ENCODE data around the gene COA4. TPM values are rescaled to one million over a fixed set of nuclear protein-coding genes. Genes with fewer than 3 reads are reported as not detected.

Gene COA4
- total RNA-seq, 4 donors from 2014 or later = 42.9 to 106 (median 87.8) TPM

DNA sequence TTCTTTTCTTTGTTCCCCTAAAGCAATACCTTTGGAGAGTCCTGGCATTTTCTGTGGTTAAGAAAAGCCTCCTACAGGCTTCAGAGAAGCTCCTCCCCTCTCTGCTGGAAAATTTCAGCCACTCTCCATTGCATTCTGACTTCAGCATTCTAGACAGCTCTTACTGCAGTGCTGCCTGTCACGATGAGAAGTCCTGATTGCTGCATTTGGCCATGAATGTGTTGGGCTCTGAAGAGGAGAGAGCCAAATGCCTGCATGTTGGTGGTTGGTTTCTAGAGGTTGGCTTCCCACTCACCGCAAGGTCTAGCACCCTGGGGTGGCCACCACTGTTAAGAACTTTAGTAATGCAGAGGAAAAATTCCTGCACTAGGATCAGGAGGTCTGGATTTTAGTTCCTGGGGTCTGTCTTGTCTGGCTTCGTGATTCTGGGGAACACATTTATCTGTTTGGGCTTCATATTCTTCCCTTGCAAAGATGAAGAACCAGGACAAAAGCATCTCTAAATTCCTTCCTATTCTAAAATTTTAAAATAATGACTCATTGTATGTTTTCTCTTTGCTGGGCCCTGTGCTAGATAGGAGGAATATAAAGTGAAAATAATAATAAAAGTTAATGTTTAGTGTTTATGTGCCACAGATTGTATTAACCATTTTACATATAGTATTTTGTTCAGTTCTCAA, 38.1 kb downstream of the COA4 start:
- no peak for DNase-seq
- Histone ChIP-seq H3K27me3 (no peaks in the 10 kb centered on the region), H3K36me3 (peaks cover 0 to 12% (median 0%) of the 10 kb centered on the region in 3 donors), H3K4me3 (no peak overlapping the region), H3K9me3 (no peaks in the 10 kb centered on the region), H3K27ac (no peak overlapping the region), H3K4me1 (no peaks in the 10 kb centered on the region)
- no peak for TF ChIP-seq POLR2A (IDR thresholded peaks at IDR 0.05)
- TF ChIP-seq, protein P1, sequence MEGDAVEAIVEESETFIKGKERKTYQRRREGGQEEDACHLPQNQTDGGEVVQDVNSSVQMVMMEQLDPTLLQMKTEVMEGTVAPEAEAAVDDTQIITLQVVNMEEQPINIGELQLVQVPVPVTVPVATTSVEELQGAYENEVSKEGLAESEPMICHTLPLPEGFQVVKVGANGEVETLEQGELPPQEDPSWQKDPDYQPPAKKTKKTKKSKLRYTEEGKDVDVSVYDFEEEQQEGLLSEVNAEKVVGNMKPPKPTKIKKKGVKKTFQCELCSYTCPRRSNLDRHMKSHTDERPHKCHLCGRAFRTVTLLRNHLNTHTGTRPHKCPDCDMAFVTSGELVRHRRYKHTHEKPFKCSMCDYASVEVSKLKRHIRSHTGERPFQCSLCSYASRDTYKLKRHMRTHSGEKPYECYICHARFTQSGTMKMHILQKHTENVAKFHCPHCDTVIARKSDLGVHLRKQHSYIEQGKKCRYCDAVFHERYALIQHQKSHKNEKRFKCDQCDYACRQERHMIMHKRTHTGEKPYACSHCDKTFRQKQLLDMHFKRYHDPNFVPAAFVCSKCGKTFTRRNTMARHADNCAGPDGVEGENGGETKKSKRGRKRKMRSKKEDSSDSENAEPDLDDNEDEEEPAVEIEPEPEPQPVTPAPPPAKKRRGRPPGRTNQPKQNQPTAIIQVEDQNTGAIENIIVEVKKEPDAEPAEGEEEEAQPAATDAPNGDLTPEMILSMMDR (IDR thresholded peaks at IDR 0.05) = no peak

DNA sequence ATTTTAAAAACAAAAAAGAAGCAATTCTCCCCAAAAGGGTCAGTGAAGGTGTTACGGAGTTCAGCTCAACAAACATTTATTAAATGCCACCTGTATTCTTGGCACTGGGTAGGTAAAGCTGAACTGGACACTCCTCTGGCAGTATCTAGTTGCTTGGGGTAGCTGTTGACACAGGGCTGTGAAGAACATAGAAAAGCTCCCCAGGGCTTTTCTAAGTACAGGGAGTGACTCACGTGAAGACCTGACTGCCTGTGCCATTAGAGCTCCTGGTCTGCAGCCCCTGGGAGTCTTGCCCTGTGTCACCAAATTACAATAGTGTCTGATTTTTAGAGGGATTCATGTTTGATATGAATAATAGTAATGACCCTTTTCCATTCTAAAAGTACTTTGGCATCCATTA, 43.6 kb downstream of the COA4 start:
- DNase-seq = no peak
- H3K27ac ChIP-seq = no peak overlapping the region
- no peak overlapping the region for H3K4me3 ChIP-seq
- H3K36me3 ChIP-seq = peaks cover 0 to 29% (median 0%) of the 10 kb centered on the region in 3 donors
- H3K27me3 ChIP-seq = no peaks in the 10 kb centered on the region
- H3K4me1 ChIP-seq = no peaks in the 10 kb centered on the region
- TF ChIP-seq, protein P1 (IDR thresholded peaks at IDR 0.05) = no peak
- TF ChIP-seq POLR2A (IDR thresholded peaks at IDR 0.05) = no peak
- H3K9me3 ChIP-seq = no peaks in the 10 kb centered on the region

DNA sequence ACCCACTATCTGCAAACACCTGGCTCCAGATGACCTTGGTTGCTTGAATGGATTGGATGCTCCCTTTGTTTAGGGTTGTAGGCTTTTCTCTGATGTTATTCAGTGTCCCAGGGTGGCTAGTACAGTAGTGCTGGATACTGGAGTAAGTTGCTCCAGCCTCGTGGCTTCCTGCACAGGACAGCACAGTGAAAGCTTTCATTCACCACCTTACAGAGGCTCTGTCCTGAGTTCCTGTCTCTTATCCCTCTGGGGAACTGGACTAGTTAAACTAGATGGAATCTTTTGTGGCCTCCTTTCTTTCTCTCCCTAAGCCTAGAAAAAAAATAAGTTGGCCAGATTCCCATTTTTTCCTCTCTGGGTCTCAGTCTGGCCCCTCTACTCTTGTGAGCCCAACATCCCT, 46.4 kb downstream of the COA4 start:
- Histone ChIP-seq H3K36me3 (peaks cover 0 to 48% (median 0%) of the 10 kb centered on the region in 3 donors), H3K4me1 (no peaks in the 10 kb centered on the region)

More for the DNA sequence above, 46.4 kb downstream of the COA4 start:
- DNase-seq = no peak
- Histone ChIP-seq H3K27ac (no peak overlapping the region), H3K27me3 (no peaks in the 10 kb centered on the region), H3K9me3 (no peaks in the 10 kb centered on the region), H3K4me3 (no peak overlapping the region)
- TF ChIP-seq, protein P1 (IDR thresholded peaks at IDR 0.05) = no peak
- no peak for TF ChIP-seq POLR2A (IDR thresholded peaks at IDR 0.05)

Other genes starting within 250 kb of the COA4 start
- gene PLEKHB1, start 230.3 kb downstream of the COA4 start, total RNA-seq = 10 to 100 TPM; 10.3 to 29.7 (median 12.0) TPM
- gene RAB6A, start 115.8 kb downstream of the COA4 start, total RNA-seq = 100 to 1,000 TPM in 3 of 4 donors, 10 to 100 TPM in 1; 76.7 to 198 (median 182) TPM
- gene MRPL48, start 89.0 kb downstream of the COA4 start, total RNA-seq = 10 to 100 TPM; 26.8 to 50.3 (median 33.3) TPM
- 10 to 100 TPM; 16.6 to 18.2 (median 16.6) TPM for gene PAAF1, start 153 bp upstream of the COA4 start, total RNA-seq
- 1 to 10 TPM in 1 of 4 donors, under 1 TPM in 1, not detected in 2; 0.54 to 4.4 TPM for gene DNAJB13, start 74.2 kb upstream of the COA4 start, total RNA-seq
- 100 to 1,000 TPM in 1 of 4 donors, 10 to 100 TPM in 3; 10.7 to 180 (median 27.4) TPM for gene UCP2, start 106.0 kb upstream of the COA4 start, total RNA-seq
- 1 to 10 TPM in 3 of 4 donors, under 1 TPM in 1; 0.76 to 3.4 (median 2.2) TPM for gene UCP3, start 132.2 kb upstream of the COA4 start, total RNA-seq